ENCODE measurements around the gene CFDP1. TPM values are rescaled to one million over a fixed set of nuclear protein-coding genes. Genes with fewer than 3 reads are reported as not detected.
"Not testable (repeated sequence)": the region's sequence is repeated elsewhere in the genome, so short reads cannot be mapped to it uniquely, and the experiment has no call there.

The CFDP1 gene
- polyA plus RNA-seq, 2 of the 4 experiments (the other 2 are of a cell fraction) = 70.2 to 72.8 TPM

- no peak for FAIRE-seq
- no peak for TF ChIP-seq CBX2 (IDR thresholded peaks at IDR 0.05; ENCODE audit: borderline replicate concordance, low read depth)
- Histone ChIP-seq H3K9me3 (no peaks in the 10 kb centered on the region), H3K27ac (no peak overlapping the region), H3K4me1 (peaks cover 29% of the 10 kb centered on the region), H3K4me2 (no peak overlapping the region), H3K4me3 (no peak overlapping the region)
- no peak for DNase-seq (ENCODE audit: low read depth in 1 of 2, low spot score in 1 of 2)
- 89% methylated on average over 9 of the region's 12 CpGs for WGBS (ENCODE audit: missing lambda C conversion rate)
- no peak for ATAC-seq
- ChIA-PET CTCF (interaction anchor here (0.6 to 3.5 kb wide), 6 partner anchors 11 to 301 kb away, joined by 3 to 19 read pairs (median 3); no protein-coding TSS in a partner anchor), POLR2A (no interaction called here)
These were observed 161.2 kb downstream of the CFDP1 start for GRCh38 chr16:75272097-75272551.

GRCh38 chr16:75271441-75272096, 161.7 kb downstream of the CFDP1 start:
- Histone ChIP-seq H3K4me2 (no peak overlapping the region), H3K4me1 (peaks cover 35% of the 10 kb centered on the region), H3K27ac (0 out of 6 replicates have a peak overlapping the region, but pooled peaks of 1 of the 2 experiments have one; percentile 36), H3K4me3 (no peak overlapping the region), H3K9me3 (no peaks in the 10 kb centered on the region)
- ATAC-seq = no peak
- DNase-seq (ENCODE audit: low read depth in 1 of 2, low spot score in 1 of 2) = no peak
- ChIA-PET POLR2A (no interaction called here), CTCF (interaction anchor here (0.6 to 3.5 kb wide), 4 partner anchors 12 to 301 kb away, joined by 3 to 19 read pairs (median 6); no protein-coding TSS in a partner anchor)
- FAIRE-seq = no peak
- WGBS (ENCODE audit: missing lambda C conversion rate) = 86% methylated on average over 6 of the region's 6 CpGs
- TF ChIP-seq HOXB13 (CRISPR knock-in tag; IDR thresholded peaks at IDR 0.05; ENCODE audit: low read depth) (no peak), RNF2 (IDR thresholded peaks at IDR 0.05; ENCODE audit: borderline replicate concordance, low read depth) (no peak), POLR2AphosphoS2 (conservative IDR thresholded peaks at IDR 0.05; ENCODE audit: low read length) (no peak), PHF8 (IDR thresholded peaks at IDR 0.05; ENCODE audit: borderline replicate concordance, low read depth) (no peak), ZFP36 (IDR thresholded peaks at IDR 0.05; ENCODE audit: borderline replicate concordance, partially characterized antibody) (no peak), ESRRA (IDR thresholded peaks at IDR 0.05; ENCODE audit: borderline replicate concordance, low read length) (no peak), JUN (IDR thresholded peaks at IDR 0.05) (no peak), PBX3 (IDR thresholded peaks at IDR 0.05) (no peak), TP53 (CRISPR knock-in tag; IDR thresholded peaks at IDR 0.05) (no peak), EHF (CRISPR knock-in tag; IDR thresholded peaks at IDR 0.05) (no peak), KDM5A (IDR thresholded peaks at IDR 0.05) (no peak), USF2 (IDR thresholded peaks at IDR 0.05) (no peak), ZNF302 (CRISPR knock-in tag; IDR thresholded peaks at IDR 0.05) (no peak)
- TF ChIP-seq, protein P1, sequence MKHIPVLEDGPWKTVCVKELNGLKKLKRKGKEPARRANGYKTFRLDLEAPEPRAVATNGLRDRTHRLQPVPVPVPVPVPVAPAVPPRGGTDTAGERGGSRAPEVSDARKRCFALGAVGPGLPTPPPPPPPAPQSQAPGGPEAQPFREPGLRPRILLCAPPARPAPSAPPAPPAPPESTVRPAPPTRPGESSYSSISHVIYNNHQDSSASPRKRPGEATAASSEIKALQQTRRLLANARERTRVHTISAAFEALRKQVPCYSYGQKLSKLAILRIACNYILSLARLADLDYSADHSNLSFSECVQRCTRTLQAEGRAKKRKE (CRISPR knock-in tag; IDR thresholded peaks at IDR 0.05; ENCODE audit: low read depth) = no peak

- POLR2A ChIA-PET; H3K4me3 ChIP-seq; FAIRE-seq; ATAC-seq; H3K27ac ChIP-seq; H3K9me3 ChIP-seq; H3K4me2 ChIP-seq; DNase-seq (ENCODE audit: low read depth in 1 of 2, low spot score in 1 of 2): not testable (repeated sequence)
- TF ChIP-seq MAFK (IDR thresholded peaks at IDR 0.05; ENCODE audit: partially characterized antibody) = peak; percentile 88
- 92% methylated on average over 9 of the region's 9 CpGs for WGBS (ENCODE audit: missing lambda C conversion rate)
- CTCF ChIA-PET = interaction anchor here (4.3 kb wide), 1 partner anchor 36 kb away, joined by 31 read pairs; no protein-coding TSS in a partner anchor
- H3K4me1 ChIP-seq = peaks cover 44% of the 10 kb centered on the region
These were observed 163.9 kb downstream of the CFDP1 start for GRCh38 chr16:75269358-75269757.
